H4 (cell line): ENCODE results near the gene RNF113B. TPM values are rescaled to one million over a fixed set of nuclear protein-coding genes. Genes with fewer than 3 reads are reported as not detected.

Source experiments
- DNase-seq: peaks from one replicate; pipeline ENCODE4 v3.0.0-alpha.2; 2015; ENCODE audit warnings: low spot score
- total RNA-seq: library from RNA; depleted of rRNA; stranded (reverse); fragments of >200 nt; shearing (Covaris generic); gene quantifications from 2 replicates; pipeline ENCODE4 v1.2.3, GENCODE V29; 2014

RNF113B gene
- total RNA-seq, 1 experiment from 2014 or later: not detected

GRCh38 chr13:98203646-98204326 lies 26.7 kb upstream of the RNF113B start:
- DNase-seq: no peak

- DNase-seq: no peak
Measured at GRCh38 chr13:98201984-98202383, 24.9 kb upstream of the RNF113B start.

DNA sequence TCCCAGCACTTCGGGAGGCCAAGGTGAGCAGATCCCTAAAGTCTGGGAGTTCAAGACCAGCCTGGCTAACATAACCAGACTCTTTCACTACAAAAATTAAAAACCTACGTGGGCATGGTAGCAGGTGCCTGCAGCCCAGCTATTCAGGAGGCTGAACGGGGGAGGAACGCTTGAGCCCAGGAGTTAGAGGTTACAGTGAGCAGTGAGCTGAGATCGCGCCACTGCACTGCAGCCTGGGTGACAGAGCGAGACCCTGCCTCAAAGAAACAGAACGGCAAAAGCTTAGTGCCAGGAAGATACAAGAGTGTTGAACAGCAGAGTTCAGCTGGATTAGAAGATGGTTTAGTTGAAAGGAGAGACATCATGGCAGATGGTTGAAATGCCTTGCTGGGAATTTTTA lies 24.1 kb upstream of the RNF113B start:
- DNase-seq: no peak

GRCh38 chr13:98200211-98200878 lies 23.3 kb upstream of the RNF113B start:
- no peak for DNase-seq

- DNase-seq: no peak
Measured at GRCh38 chr13:98199480-98199879, 22.4 kb upstream of the RNF113B start.

DNA sequence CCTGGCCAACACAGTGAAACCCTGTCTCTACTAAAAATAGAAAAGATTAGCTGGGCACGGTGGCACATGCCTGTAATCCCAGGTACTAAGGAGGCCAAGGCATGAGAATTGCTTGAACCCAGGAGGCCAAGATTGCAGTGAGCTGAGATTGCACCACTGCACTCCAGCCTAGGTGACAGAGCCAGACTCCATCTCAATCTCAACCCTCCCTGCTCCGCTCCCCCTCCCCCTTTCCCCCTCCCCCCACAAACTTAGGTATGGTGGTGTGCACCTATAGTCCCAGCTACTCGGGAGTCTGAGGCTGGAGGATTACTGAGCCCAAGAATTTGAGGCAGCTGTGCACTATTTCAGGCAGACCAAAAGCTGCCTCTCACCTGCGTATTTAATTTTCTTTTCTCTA lies 21.6 kb upstream of the RNF113B start:
- DNase-seq: no peak

- DNase-seq: no peak
Measured at GRCh38 chr13:98195054-98195791, 18.2 kb upstream of the RNF113B start.

- DNase-seq: no peak
Measured at GRCh38 chr13:98192008-98192407, 14.9 kb upstream of the RNF113B start.

DNA sequence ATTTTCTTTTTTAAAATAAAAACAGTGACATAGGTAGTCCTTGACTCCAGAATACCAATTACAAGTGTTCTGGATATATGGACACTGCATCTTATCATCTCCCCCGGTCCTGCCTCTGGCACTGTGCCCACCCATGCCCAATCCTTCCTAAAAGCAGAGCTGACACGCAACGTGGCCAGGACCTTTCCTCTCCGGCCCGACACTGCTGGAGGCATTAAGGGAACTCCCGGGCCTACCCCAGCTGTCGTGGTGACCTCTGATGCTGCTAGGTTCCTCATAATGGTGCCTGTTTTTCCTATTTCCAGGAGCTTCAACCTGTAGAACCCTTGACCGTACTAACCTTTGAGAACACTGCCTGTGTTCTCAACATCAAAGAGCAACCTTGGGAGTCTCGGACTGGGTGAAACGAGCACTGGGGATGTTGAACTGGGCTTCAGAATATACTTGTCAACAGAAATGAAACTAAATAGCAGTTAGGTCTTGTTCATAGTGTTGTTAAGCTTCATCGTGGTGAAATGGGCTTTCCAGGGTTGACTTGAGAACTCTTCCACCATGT lies 13.9 kb upstream of the RNF113B start:
- no peak for DNase-seq

DNA sequence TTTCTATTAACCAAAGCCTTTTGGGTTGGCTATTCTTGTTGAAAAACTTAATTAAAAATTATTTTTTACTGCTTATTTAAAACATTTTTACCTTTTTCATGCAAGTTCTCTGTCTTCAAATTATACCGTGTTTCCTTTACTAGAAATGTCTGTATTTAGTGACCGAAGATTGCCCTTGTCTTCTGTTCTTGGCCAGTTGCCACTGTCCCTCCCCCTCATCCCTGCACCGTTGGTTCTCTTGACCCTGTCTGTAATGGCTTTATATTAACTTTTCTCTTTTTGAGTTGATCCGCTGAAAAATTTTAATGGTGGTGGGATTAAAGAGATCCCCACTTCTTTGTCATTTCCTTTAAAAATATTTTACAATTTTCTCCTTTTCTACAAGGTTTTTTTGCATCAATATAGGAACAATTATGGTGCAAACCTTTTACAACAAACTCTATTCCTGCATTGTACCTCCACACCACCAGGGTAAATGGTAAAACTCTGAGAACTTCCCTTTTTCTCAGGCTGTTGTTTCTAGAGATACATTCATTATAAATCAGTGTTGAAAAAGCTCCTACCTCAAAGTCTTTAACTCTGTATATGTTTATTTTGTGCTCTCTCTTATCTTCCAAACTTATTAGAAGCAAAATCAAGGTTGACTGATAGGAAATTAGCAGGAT lies 12.9 kb upstream of the RNF113B start:
- no peak for DNase-seq

GRCh38 chr13:98188544-98189166 lies 11.6 kb upstream of the RNF113B start:
- no peak for DNase-seq

- no peak for DNase-seq
Measured at GRCh38 chr13:98187965-98188261, 10.8 kb upstream of the RNF113B start.

GRCh38 chr13:98187155-98187964 lies 10.3 kb upstream of the RNF113B start:
- no peak for DNase-seq

DNA sequence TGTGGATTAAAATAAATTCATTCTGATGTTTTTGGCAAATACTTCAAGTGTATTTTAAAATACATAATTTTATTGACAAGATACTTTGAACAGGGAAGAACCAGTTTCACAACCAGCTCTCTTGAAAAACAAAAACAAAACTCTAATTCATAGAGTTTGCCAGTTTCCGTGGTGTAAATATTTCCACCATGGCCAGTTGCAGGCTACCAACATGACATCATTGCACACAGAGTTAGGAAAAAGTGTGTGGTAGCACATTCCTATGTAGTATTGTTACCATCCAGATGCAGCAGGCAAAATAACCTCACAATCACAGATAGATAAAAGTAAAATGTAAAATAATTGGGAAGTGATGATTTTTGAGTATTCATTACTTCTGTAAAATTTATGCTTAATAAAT lies 7.7 kb upstream of the RNF113B start:
- no peak for DNase-seq

DNA sequence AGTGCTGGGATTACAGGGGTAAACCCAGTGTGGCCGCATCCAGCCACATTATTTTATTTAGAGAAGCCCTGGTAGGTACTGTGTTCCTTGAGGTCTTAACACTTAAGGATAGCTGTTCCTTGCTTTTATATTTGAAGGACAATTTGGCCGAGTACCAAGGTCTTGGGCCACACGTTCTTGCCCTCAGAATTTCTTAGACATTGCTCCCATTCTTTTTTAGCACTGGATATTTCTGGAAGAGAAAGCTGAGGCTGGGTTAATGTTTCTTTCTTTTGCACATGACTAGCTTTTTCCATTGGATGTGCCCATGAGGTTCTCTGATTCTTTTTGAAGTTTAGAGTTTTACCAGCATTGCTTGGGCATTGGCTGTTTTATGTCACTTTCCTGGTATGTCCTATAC lies 5.5 kb upstream of the RNF113B start:
- no peak for DNase-seq

GRCh38 chr13:98182153-98182552 lies 5.1 kb upstream of the RNF113B start:
- DNase-seq: no peak

GRCh38 chr13:98181111-98181815 lies 4.2 kb upstream of the RNF113B start:
- DNase-seq: no peak

DNA sequence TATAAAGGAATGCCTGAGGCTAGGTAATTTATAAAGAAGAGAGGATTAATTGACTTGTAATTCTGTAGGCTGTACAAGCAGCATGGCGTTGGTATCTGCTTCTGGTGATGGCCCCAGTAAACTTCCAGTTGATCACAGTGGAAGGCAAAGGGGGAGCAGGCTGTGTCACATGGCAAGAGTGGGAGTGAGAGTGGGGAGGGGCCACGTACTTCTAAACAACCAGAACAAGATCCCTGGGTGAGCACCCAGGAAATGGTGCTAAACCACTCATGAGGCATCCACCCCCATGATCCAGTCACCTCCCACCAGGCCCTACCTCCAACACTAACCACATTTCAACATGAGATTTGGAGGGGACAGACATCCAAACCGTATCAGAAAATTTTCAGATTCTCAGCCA lies 3.0 kb upstream of the RNF113B start:
- DNase-seq: no peak

DNA sequence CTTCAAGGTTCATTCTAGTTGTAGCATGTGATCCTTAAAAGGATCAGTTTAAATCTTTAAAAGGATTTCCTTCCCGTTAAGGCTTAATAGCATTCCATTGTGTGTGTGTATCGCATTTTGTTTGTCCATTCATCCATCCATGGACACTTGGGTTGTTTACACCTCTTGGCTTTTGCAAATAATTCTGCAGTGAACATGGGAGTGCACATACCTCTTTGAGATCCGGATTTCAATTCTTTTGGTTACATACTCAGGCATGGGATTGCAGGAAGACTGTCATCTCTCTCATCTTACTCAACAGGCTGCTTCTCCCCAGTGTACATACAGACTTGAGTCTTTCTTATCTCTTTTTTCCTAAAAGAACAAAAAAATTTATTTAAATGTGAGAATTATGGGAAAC lies 1.2 kb downstream of the RNF113B start:
- no peak for DNase-seq

GRCh38 chr13:98175043-98175442 lies 2.0 kb downstream of the RNF113B start:
- no peak for DNase-seq
